HepG2 (cell line): ENCODE measurements around the gene AP4E1. TPM values are rescaled to one million over a fixed set of nuclear protein-coding genes. Genes with fewer than 3 reads are reported as not detected.
A peak's percentile ranks its signal among the peaks of the same experiment; 100 is the strongest.

Source experiments
- CEBPZ ChIP-seq: IDR thresholded peaks from 2 replicates; pipeline ENCODE4 v1.6.1; 2012; ENCODE audit warnings: low read length, improper control_type of control experiment
- CSRNP1 ChIP-seq: sonication (generic); formaldehyde crosslinking; IDR thresholded peaks from 2 replicates; pipeline ENCODE4 v1.8.1; 2023; ENCODE audit warnings: mild to moderate bottlenecking, missing genetic modification reagents
- JUN ChIP-seq: sonication (generic); formaldehyde crosslinking; IDR thresholded peaks from 2 replicates; pipeline ENCODE4 v1.4.0; 2020; ENCODE audit warnings: mild to moderate bottlenecking, missing genetic modification reagents
- PCBP2 ChIP-seq: fragments of 200-400 bp; formaldehyde crosslinking; optimal IDR thresholded peaks from 2 replicates; pipeline ENCODE3; 2018; ENCODE audit warnings: low read length, low read depth; ENCODE audit not compliant: poor library complexity, severe bottlenecking
- SUZ12 ChIP-seq: fragments of 150-350 bp; IDR thresholded peaks from 2 replicates; pipeline ENCODE4 v1.6.1; 2014; ENCODE audit warnings: low read depth, low read length
- TFE3 ChIP-seq: IDR thresholded peaks from 2 replicates; pipeline ENCODE4 v1.6.1; 2016
- ZBTB33 ChIP-seq: sonication (generic); formaldehyde crosslinking; IDR thresholded peaks from 2 replicates; pipeline ENCODE4 v1.4.0; 2020; ENCODE audit warnings: missing genetic modification reagents
- ZGPAT ChIP-seq: IDR thresholded peaks from 2 replicates; pipeline ENCODE4 v1.6.1; 2016; ENCODE audit warnings: mild to moderate bottlenecking
- ZNF138 ChIP-seq: sonication (generic); formaldehyde crosslinking; IDR thresholded peaks from 2 replicates; pipeline ENCODE4 v1.5.0; 2020; ENCODE audit warnings: mild to moderate bottlenecking, low read depth, missing genetic modification reagents
- ZNF160 ChIP-seq: sonication (generic); formaldehyde crosslinking; IDR thresholded peaks from 2 replicates; pipeline ENCODE4 v1.8.0; 2022; ENCODE audit warnings: mild to moderate bottlenecking, inconsistent platforms, missing genetic modification reagents
- ZNF180 ChIP-seq: sonication (generic); formaldehyde crosslinking; IDR thresholded peaks from 2 replicates; pipeline ENCODE4 v1.4.0; 2020; ENCODE audit warnings: low read depth, missing genetic modification reagents, borderline replicate concordance
- ZNF3 ChIP-seq: IDR thresholded peaks from 2 replicates; pipeline ENCODE4 v1.7.0; 2017; ENCODE audit warnings: inconsistent platforms
- ZNF362 ChIP-seq: sonication (generic); formaldehyde crosslinking; IDR thresholded peaks from 2 replicates; pipeline ENCODE4 v1.4.0; 2020; ENCODE audit warnings: missing genetic modification reagents, mild to moderate bottlenecking, borderline replicate concordance
- polyA plus RNA-seq, 8 experiments: library from polyadenylated mRNA; depleted of rRNA in 3 of 8; stranded (reverse) in 7 of 8; unstranded in 1 of 8; fragments of >200 nt; fragmentation: Illumina TruSeq in 4 of 8; extraction: Trizol in 4 of 8; gene quantifications; 2 replicates each; pipeline versions ENCODE4 v1.2.1 to v1.2.3, GENCODE V29; 2011 to 2016; ENCODE audit warnings: low read depth in 4 of 8, missing spikeins in 1 of 8, mixed read lengths in 1 of 8; ENCODE audit not compliant: insufficient read depth in 1 of 8
- total RNA-seq, 5 experiments: library from RNA; depleted of rRNA; stranded (reverse); fragments of >200 nt; fragmentation: Illumina TruSeq; extraction: Trizol; gene quantifications; 2 replicates each; pipeline ENCODE4 v1.2.3, GENCODE V29; 2016; ENCODE audit warnings: low read depth in 1 of 5

The AP4E1 gene
- total and polyA plus RNA-seq, 2 of the 13 experiments (the other 11 are each of a cell fraction or from before 2014, with no cell fraction given), result 2.2 to 7.8 TPM

- peak; percentile 60; the same call in 1 of the 2 replicates for TF ChIP-seq ZBTB33 (CRISPR knock-in tag)
- peak; percentile 64; the same call in 1 of the 2 replicates for TF ChIP-seq ZGPAT (CRISPR knock-in tag)
- TF ChIP-seq ZNF362 (CRISPR knock-in tag), result no peak
- no peak for TF ChIP-seq JUN (CRISPR knock-in tag)
- TF ChIP-seq SUZ12, result no peak
- no peak; the same call in 1 of the 2 replicates for TF ChIP-seq ZNF160
- no peak for TF ChIP-seq CSRNP1 (CRISPR knock-in tag)
- no peak for TF ChIP-seq TFE3 (CRISPR knock-in tag)
- TF ChIP-seq ZNF138 (CRISPR knock-in tag), result no peak
- TF ChIP-seq ZNF3 (CRISPR knock-in tag), result no peak
- no peak for TF ChIP-seq PCBP2
- no peak for TF ChIP-seq ZNF180 (CRISPR knock-in tag)
- no peak for TF ChIP-seq CEBPZ
Measured at GRCh38 chr15:50908209-50909009, at the start of gene AP4E1 (continued).
